Measurements from ENCODE around the gene C22orf23. TPM values are rescaled to one million over a fixed set of nuclear protein-coding genes. Genes with fewer than 3 reads are reported as not detected.

The C22orf23 gene
- total RNA-seq, 1 donor: 0.54 TPM

- H3K4me3 ChIP-seq (ENCODE audit: low read depth, low read length): no peak overlapping the region
These were observed 11.3 kb downstream of the C22orf23 start for GRCh38 chr22:37942133-37942532.

GRCh38 chr22:37940698-37941376 is 12.6 kb downstream of the C22orf23 start:
- TF ChIP-seq CTCF (IDR thresholded peaks at IDR 0.05; ENCODE audit: insufficient read depth, low read length): no peak
- DNase-seq (ENCODE audit: low read depth): peak; percentile 17
- H3K4me3 ChIP-seq (ENCODE audit: low read depth, low read length): no peak overlapping the region

More at GRCh38 chr22:37942133-37942532, 11.3 kb downstream of the C22orf23 start:
- DNase-seq (ENCODE audit: low read depth): no peak
- TF ChIP-seq CTCF (IDR thresholded peaks at IDR 0.05; ENCODE audit: insufficient read depth, low read length): no peak

GRCh38 chr22:37933711-37934376 is 19.6 kb downstream of the C22orf23 start:
- no peak overlapping the region for H3K4me3 ChIP-seq (ENCODE audit: low read depth, low read length)
- peak; percentile 96 for TF ChIP-seq CTCF (IDR thresholded peaks at IDR 0.05; ENCODE audit: insufficient read depth, low read length)
- peak; percentile 83 for DNase-seq (ENCODE audit: low read depth)

GRCh38 chr22:37932821-37933578 is 20.4 kb downstream of the C22orf23 start:
- H3K4me3 ChIP-seq (ENCODE audit: low read depth, low read length): no peak overlapping the region
- TF ChIP-seq CTCF (IDR thresholded peaks at IDR 0.05; ENCODE audit: insufficient read depth, low read length): no peak
- DNase-seq (ENCODE audit: low read depth): no peak

- no peak for TF ChIP-seq CTCF (IDR thresholded peaks at IDR 0.05; ENCODE audit: insufficient read depth, low read length)
- DNase-seq (ENCODE audit: low read depth): no peak
- no peak overlapping the region for H3K4me3 ChIP-seq (ENCODE audit: low read depth, low read length)
These were observed 21.0 kb downstream of the C22orf23 start for GRCh38 chr22:37932401-37932800.

- no peak overlapping the region for H3K4me3 ChIP-seq (ENCODE audit: low read depth, low read length)
- no peak for TF ChIP-seq CTCF (IDR thresholded peaks at IDR 0.05; ENCODE audit: insufficient read depth, low read length)
- DNase-seq (ENCODE audit: low read depth): no peak
These were observed 21.5 kb downstream of the C22orf23 start for GRCh38 chr22:37931893-37932389.
